Lower lobe of right lung (tissue), 2 donors: Measurements from ENCODE around the gene LMNA. TPM values are rescaled to one million over a fixed set of nuclear protein-coding genes. Genes with fewer than 3 reads are reported as not detected.

ENCODE experiments used
- ATAC-seq, 2 donors: fragments of 200-7000 bp; cut with Tn5 transposase; one replicate each; pipeline ENCODE4 v1.9.1; 2020 to 2022; ENCODE audit warnings: mild to moderate bottlenecking in 2 of 2, moderate library complexity in 2 of 2
- DNase-seq: peaks from one replicate; pipeline ENCODE4 v3.0.0-alpha.2; 2020
- H3K27ac ChIP-seq: fragments of 200-600 bp; one replicate; pipeline ENCODE4 v1.8.0; 2022
- H3K27me3 ChIP-seq: fragments of 200-600 bp; one replicate; pipeline ENCODE4 v1.8.0; 2022; ENCODE audit warnings: low read depth
- H3K36me3 ChIP-seq: fragments of 200-600 bp; one replicate; pipeline ENCODE4 v1.8.0; 2022; ENCODE audit warnings: mild to moderate bottlenecking
- H3K4me1 ChIP-seq: fragments of 200-600 bp; one replicate; pipeline ENCODE4 v1.8.0; 2022
- H3K4me3 ChIP-seq: fragments of 200-600 bp; one replicate; pipeline ENCODE4 v1.8.0; 2022; ENCODE audit warnings: mild to moderate bottlenecking
- H3K9me3 ChIP-seq: fragments of 200-600 bp; one replicate; pipeline ENCODE4 v1.8.0; 2022
- CTCF ChIP-seq: fragments of 200-600 bp; IDR thresholded peaks from one replicate; pipeline ENCODE4 v1.8.0; 2022; ENCODE audit warnings: antibody characterized with exemption, mild to moderate bottlenecking
- intact Hi-C: fragments of 100-400 bp; cut with DNase I; formaldehyde crosslinking; loops from one replicate; pipeline ENCODE4 v1.11.0; 2022
- long read RNA-seq: library from polyadenylated mRNA; unstranded; transcript quantifications from one replicate; pipeline ENCODE4 v2.0.0, GENCODE V29; 2021
- total RNA-seq: library from RNA; stranded (reverse); fragmentation: NEBNext Ultra II Directional; extraction: Animal tissue kit (Norgen Biotek cat#: 25700); gene quantifications from one replicate; pipeline ENCODE4 v1.2.1, GENCODE V29; 2021
- donor health status: DM: no; HTN: yes; CAD: no; lungs with severe emphysema.

The LMNA gene
- total RNA-seq, result 235 TPM
- long read RNA-seq, transcript LMNA-206 (12 exons, 3,190 nt), result major isoform, 183 of 407 reads
- long read RNA-seq, partial matches to known transcripts, result 193 of 407 reads
- long read RNA-seq, other reads (novel, unspliced or antisense), result 28 of 407 reads

- no peaks in the 10 kb centered on the region for H3K36me3 ChIP-seq
- no peaks in the 10 kb centered on the region for H3K27me3 ChIP-seq
- peak; percentile 85 to 93 for ATAC-seq
- H3K4me1 ChIP-seq, result peaks cover 37% of the 10 kb centered on the region
- intact Hi-C loops, result no loop called here
- no peak for TF ChIP-seq CTCF
- peak; percentile 93 for DNase-seq
- H3K4me3 ChIP-seq, result peak within 1 kb of the TSS; percentile 90
- no peaks in the 10 kb centered on the region for H3K9me3 ChIP-seq
- peak within 1 kb of the TSS; percentile 99 for H3K27ac ChIP-seq
These were observed at the start of gene LMNA for GRCh38 chr1:156114101-156114918. TSS of gene LMNA (plus strand) at chr1:156114711. CDS start at chr1:156114919, 208 bp downstream.

GRCh38 chr1:156065212-156065611, 49.3 kb upstream of the LMNA start:
- DNase-seq (no peak), ATAC-seq (no peak)
- no peaks in the 10 kb centered on the region for H3K9me3 ChIP-seq
- H3K36me3 ChIP-seq, result peaks cover 8% of the 10 kb centered on the region
- no peak for TF ChIP-seq CTCF
- no peaks in the 10 kb centered on the region for H3K4me1 ChIP-seq
- no peaks in the 10 kb centered on the region for H3K27me3 ChIP-seq
- no peak overlapping the region for H3K27ac ChIP-seq
- intact Hi-C loops, result no loop called here
- H3K4me3 ChIP-seq, result no peak overlapping the region

DNA sequence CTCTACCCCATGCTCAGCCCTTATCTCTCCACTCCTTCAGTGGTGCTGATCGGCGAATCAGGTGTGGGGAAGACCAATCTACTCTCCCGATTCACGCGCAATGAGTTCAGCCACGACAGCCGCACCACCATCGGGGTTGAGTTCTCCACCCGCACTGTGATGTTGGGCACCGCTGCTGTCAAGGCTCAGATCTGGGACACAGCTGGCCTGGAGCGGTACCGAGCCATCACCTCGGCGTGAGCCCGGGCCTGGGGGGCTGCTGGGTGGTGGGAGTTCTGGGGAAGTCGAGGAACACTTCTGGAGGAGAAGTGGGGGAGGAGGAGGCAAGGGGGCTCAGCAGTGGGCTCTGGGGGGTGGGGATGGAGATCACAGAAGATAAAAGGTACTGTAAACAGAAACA, 48.6 kb upstream of the LMNA start:
- intact Hi-C loops, result no loop called here
- Histone ChIP-seq H3K4me1 (no peaks in the 10 kb centered on the region), H3K27ac (no peak overlapping the region), H3K9me3 (no peaks in the 10 kb centered on the region), H3K27me3 (no peaks in the 10 kb centered on the region), H3K4me3 (no peak overlapping the region), H3K36me3 (peaks cover 8% of the 10 kb centered on the region)
- no peak for DNase-seq
- ATAC-seq, result no peak
- TF ChIP-seq CTCF, result no peak

DNA sequence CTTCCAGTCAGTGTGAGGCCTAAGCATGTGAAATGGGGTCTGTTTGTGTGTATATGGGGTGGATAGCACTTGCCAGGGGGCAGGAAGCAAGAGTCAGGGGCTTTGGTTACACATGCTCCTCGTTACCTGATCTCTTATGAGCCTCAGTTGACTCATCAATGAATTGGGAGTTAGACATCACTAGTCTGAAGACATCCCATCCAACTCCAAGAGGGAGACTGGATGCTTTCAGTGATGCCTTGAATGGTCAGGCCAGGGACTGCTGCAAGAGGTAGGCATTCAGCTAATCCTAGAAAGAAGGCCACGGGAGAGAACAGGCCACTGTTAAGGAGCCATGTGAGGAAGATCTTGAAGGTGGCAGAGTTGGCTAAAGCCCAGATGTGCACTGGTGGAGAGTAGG, 47.2 kb upstream of the LMNA start:
- intact Hi-C loops, result no loop called here
- Histone ChIP-seq H3K36me3 (peaks cover 8% of the 10 kb centered on the region), H3K9me3 (no peaks in the 10 kb centered on the region), H3K27me3 (no peaks in the 10 kb centered on the region), H3K4me3 (no peak overlapping the region), H3K27ac (no peak overlapping the region), H3K4me1 (no peaks in the 10 kb centered on the region)
- TF ChIP-seq CTCF, result no peak
- ATAC-seq, result no peak
- no peak for DNase-seq

DNA sequence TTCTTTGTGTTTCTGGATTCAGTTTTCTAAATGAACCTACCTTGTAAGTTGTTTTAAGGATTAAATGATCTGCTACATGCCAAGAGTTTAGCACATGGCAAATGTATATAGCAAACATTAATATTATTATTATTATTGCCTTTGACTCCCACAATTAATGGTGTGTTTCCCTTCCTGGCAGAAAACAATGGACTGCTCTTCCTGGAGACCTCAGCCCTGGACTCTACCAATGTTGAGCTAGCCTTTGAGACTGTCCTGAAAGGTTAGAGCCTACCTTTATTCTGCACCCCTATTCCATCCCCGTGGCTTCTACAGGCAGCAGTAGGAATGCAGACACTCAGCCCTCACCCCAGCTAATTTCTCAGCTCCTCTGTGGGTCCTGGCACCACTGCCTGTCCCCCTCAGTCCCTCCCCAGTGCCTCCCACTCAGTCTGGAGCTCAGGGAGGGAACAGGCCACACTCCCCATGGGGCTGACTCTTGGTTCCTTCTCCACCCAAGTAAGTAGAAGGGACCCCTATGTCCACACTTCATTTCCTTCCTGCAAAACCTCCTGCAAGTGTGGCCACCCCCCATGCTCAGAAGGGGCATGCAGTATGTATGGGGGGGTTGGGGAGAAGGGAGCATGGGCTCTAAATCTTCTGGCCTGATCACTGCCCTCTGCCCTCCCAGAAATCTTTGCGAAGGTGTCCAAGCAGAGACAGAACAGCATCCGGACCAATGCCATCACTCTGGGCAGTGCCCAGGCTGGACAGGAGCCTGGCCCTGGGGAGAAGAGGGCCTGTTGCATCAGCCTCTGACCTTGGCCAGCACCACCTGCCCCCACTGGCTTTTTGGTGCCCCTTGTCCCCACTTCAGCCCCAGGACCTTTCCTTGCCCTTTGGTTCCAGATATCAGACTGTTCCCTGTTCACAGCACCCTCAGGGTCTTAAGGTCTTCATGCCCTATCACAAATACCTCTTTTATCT, 44.7 kb upstream of the LMNA start:
- Histone ChIP-seq H3K27ac (peak overlapping the region; percentile 31), H3K36me3 (peaks cover 8% of the 10 kb centered on the region), H3K4me1 (peaks cover 2% of the 10 kb centered on the region), H3K27me3 (no peaks in the 10 kb centered on the region), H3K9me3 (no peaks in the 10 kb centered on the region), H3K4me3 (no peak overlapping the region)
- ATAC-seq (no peak), DNase-seq (no peak)
- intact Hi-C loops, result no loop called here
- TF ChIP-seq CTCF, result no peak
